ENCODE data around the gene LRRTM3.

LRRTM3 gene

DNA sequence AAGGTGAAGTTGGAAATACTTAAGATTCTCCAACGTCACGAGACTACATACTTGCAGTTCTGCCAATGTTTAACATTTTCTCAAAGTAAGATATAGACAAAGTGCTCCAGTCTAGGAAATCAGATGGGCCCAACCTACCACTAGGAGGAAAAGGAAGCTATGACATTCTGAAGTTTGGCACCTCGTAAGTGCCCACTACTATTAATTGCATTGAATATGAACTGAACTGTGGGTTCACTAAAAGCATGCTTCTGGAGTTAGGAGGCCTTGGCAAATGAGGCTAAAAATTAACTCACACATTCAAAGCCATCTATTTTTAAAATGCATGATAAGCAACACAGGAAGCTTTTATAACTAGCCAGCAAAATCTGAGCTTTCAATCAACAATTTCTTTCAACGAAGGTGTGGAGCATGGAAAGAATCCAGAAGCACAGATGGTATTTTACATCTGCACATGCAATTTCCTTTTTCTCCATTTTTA is 149.7 kb downstream of the LRRTM3 start:
- no peak overlapping the region for H3K4me3 ChIP-seq (ENCODE audit: low read depth, low read length)
- no peak for DNase-seq (ENCODE audit: low read depth)
- TF ChIP-seq, protein P1, sequence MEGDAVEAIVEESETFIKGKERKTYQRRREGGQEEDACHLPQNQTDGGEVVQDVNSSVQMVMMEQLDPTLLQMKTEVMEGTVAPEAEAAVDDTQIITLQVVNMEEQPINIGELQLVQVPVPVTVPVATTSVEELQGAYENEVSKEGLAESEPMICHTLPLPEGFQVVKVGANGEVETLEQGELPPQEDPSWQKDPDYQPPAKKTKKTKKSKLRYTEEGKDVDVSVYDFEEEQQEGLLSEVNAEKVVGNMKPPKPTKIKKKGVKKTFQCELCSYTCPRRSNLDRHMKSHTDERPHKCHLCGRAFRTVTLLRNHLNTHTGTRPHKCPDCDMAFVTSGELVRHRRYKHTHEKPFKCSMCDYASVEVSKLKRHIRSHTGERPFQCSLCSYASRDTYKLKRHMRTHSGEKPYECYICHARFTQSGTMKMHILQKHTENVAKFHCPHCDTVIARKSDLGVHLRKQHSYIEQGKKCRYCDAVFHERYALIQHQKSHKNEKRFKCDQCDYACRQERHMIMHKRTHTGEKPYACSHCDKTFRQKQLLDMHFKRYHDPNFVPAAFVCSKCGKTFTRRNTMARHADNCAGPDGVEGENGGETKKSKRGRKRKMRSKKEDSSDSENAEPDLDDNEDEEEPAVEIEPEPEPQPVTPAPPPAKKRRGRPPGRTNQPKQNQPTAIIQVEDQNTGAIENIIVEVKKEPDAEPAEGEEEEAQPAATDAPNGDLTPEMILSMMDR (IDR thresholded peaks at IDR 0.05; ENCODE audit: low read depth, low read length, missing control alignments) = no peak

DNA sequence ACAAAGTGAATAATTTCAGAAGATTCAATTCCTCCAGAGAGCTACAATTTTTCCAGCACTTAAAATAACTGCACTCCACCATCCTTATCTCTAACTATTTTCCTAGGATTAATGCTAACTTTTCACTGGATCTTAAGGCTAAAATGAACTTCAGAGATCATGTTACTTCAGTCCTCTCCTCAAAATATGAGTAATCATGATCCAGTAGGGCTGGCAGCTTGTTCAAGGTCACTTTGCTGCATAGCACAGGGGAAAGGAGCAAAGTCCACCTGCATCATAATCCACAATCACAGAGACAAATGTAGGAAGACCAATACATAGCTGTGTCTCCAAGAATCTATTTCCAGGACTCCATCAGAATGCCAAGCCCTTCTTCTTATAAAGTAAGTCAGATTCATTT is 150.3 kb downstream of the LRRTM3 start:
- H3K4me3 ChIP-seq (ENCODE audit: low read depth, low read length) = no peak overlapping the region
- TF ChIP-seq, protein P1 (IDR thresholded peaks at IDR 0.05; ENCODE audit: low read depth, low read length, missing control alignments) = no peak
- DNase-seq (ENCODE audit: low read depth) = no peak

DNA sequence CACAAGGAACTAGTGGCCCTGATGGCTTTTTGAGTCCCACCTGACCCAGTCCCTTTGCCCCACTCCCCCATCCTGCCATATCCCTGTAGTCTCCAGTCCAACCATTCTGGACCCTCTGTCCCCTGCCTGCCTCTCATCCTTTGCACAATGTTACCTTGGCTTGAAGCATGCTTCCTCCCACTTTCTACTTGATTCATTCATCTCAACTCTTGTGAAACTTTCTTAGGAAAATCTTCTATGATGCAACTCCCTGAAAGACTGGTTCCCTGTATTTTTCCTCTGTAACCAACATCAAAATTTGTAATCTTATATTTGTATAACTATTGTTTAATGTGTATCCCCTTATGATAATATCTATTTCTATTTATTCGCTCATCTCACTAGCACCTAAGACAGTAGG is 151.5 kb downstream of the LRRTM3 start:
- H3K4me3 ChIP-seq (ENCODE audit: low read depth, low read length) = no peak overlapping the region
- TF ChIP-seq, protein P1 (IDR thresholded peaks at IDR 0.05; ENCODE audit: low read depth, low read length, missing control alignments) = no peak
- DNase-seq (ENCODE audit: low read depth) = no peak

DNA sequence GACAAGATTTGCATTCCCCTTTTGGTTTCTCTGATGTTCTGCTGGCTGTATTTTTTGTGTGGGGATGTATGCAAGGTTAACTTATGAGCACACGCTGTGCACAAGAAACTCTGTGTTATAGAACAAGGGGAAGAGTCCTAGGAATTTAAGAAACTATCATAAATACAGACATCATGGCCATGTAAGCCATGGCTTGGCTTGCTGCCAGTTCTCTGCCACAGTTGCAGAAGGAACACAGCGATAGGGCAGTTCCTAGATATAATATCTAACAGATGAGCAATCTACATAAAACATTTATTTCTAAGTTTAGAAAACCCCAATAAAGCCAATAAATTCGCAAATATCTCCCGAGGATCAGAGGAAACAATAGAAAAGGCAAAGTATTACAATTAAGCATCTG is 153.3 kb downstream of the LRRTM3 start:
- TF ChIP-seq, protein P1 (IDR thresholded peaks at IDR 0.05; ENCODE audit: low read depth, low read length, missing control alignments) = no peak
- no peak for DNase-seq (ENCODE audit: low read depth)
- no peak overlapping the region for H3K4me3 ChIP-seq (ENCODE audit: low read depth, low read length)

DNA sequence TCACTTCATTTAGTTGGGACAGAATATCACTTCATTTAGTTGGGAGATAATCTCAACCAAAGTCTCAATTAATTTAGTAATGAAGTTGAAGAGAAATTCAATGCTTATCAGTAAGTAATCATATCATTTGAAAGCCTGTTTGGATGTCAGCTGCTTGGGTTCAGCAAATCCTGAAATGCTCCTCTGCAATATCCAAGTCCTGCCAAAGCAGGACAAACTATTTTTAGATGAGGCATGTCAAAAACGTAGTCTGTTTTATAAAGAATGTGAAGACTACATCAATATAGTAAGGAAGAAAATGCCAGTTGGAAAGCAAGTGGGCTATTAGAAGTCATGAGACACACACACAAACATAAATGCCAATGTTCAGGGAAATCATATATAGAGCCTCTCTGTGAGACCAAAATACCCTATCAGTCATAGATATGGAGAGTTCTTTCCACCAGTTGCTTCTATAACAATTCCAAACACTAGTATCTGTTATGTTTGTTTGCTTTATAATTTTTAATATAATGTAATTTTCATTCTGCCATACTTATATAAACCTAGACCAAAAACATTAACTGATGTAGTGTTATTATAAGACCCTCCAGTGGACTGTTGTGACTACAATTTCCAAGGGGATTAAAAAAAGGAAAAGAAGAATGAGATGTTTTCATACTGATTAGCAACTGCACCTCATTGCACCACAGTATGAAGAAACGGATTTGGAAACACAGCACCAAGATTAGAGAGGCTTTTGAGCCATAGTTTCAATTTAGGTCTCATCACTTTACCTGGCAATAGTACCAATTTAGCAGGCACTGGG is 160.7 kb downstream of the LRRTM3 start:
- TF ChIP-seq, protein P1 (IDR thresholded peaks at IDR 0.05; ENCODE audit: low read depth, low read length, missing control alignments) = no peak
- DNase-seq (ENCODE audit: low read depth) = no peak
- H3K4me3 ChIP-seq (ENCODE audit: low read depth, low read length) = no peak overlapping the region

DNA sequence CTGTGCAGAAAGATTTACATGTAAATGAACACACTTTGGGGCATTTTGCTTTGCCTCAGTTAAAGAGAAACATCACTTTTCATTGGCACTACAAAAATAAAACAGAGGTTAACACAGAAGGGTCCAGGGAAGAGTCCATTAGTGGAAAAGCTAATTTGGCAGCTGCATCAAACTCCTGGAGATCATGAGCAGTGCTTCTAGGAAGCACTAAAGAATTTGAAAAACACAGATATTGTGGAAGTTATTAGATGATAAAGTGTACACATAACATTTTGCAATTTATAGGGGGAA is 161.2 kb downstream of the LRRTM3 start:
- TF ChIP-seq, protein P1 (IDR thresholded peaks at IDR 0.05; ENCODE audit: low read depth, low read length, missing control alignments) = no peak
- no peak for DNase-seq (ENCODE audit: low read depth)
- H3K4me3 ChIP-seq (ENCODE audit: low read depth, low read length) = no peak overlapping the region

DNA sequence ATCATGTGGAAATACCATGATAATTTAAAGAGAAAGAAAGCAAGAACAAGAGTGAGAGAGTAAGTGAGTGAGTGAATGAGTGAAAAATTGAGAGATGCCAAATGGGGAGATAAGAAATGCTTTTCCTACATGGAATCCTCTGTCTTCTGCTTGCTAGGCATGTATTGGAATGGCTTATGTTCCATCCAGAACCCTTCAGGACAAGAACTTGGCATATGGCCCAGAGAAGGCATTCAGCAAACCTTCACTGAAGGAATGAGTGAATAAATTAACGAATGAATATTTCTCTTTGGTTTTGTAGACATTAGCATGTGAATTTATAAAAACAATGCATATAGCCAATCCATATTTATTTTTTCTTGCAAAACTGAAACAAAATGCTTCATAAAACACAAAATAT is 162.2 kb downstream of the LRRTM3 start:
- H3K4me3 ChIP-seq (ENCODE audit: low read depth, low read length) = no peak overlapping the region
- no peak for DNase-seq (ENCODE audit: low read depth)
- TF ChIP-seq, protein P1 (IDR thresholded peaks at IDR 0.05; ENCODE audit: low read depth, low read length, missing control alignments) = no peak

All from GM12864 (cell line).